ENCODE data around the gene SENP3.

SENP3 gene

GRCh38 chr17:7541074-7541621 lies 20.6 kb upstream of the SENP3 start:
- Histone ChIP-seq H3K36me3 (ENCODE audit: control insufficient read depth, insufficient read depth, low read length) (no peaks in the 10 kb centered on the region), H3K27me3 (replicated peaks; ENCODE audit: control insufficient read depth, insufficient read depth, low read length) (no peaks in the 10 kb centered on the region), H3K4me3 (replicated peaks; ENCODE audit: low read depth, low read length) (no peak overlapping the region)
- no peak for DNase-seq (ENCODE audit: extremely low read depth, insufficient read length)
- TF ChIP-seq CTCF (IDR thresholded peaks at IDR 0.05; ENCODE audit: insufficient read depth, low read length, poor library complexity, severe bottlenecking), result no peak

- Histone ChIP-seq H3K4me3 (replicated peaks; ENCODE audit: low read depth, low read length) (no peak overlapping the region), H3K36me3 (ENCODE audit: control insufficient read depth, insufficient read depth, low read length) (no peaks in the 10 kb centered on the region), H3K27me3 (replicated peaks; ENCODE audit: control insufficient read depth, insufficient read depth, low read length) (no peaks in the 10 kb centered on the region)
- TF ChIP-seq CTCF (IDR thresholded peaks at IDR 0.05; ENCODE audit: insufficient read depth, low read length, poor library complexity, severe bottlenecking), result no peak
- DNase-seq (ENCODE audit: extremely low read depth, insufficient read length), result no peak
These were observed 16.8 kb upstream of the SENP3 start for GRCh38 chr17:7544911-7545310.

GRCh38 chr17:7548585-7549400 lies 12.9 kb upstream of the SENP3 start, which contains the start of gene TNFSF12:
Gene TNFSF12 (plus strand): TSS chr17:7549058. CDS start chr17:7549154, 96 bp downstream.
- TF ChIP-seq CTCF (IDR thresholded peaks at IDR 0.05; ENCODE audit: insufficient read depth, low read length, poor library complexity, severe bottlenecking), result no peak
- Histone ChIP-seq H3K27me3 (replicated peaks; ENCODE audit: control insufficient read depth, insufficient read depth, low read length) (no peaks in the 10 kb centered on the region), H3K36me3 (ENCODE audit: control insufficient read depth, insufficient read depth, low read length) (no peaks in the 10 kb centered on the region), H3K4me3 (replicated peaks; ENCODE audit: low read depth, low read length) (peak within 1 kb of the TSS; percentile 61)
- DNase-seq (ENCODE audit: extremely low read depth, insufficient read length), result peak; percentile 64

GRCh38 chr17:7549401-7550055 lies 12.2 kb upstream of the SENP3 start:
- H3K27me3 ChIP-seq (replicated peaks; ENCODE audit: control insufficient read depth, insufficient read depth, low read length), result no peaks in the 10 kb centered on the region
- H3K36me3 ChIP-seq (ENCODE audit: control insufficient read depth, insufficient read depth, low read length), result no peaks in the 10 kb centered on the region
- TF ChIP-seq CTCF (IDR thresholded peaks at IDR 0.05; ENCODE audit: insufficient read depth, low read length, poor library complexity, severe bottlenecking), result no peak
- no peak for DNase-seq (ENCODE audit: extremely low read depth, insufficient read length)
- H3K4me3 ChIP-seq (replicated peaks; ENCODE audit: low read depth, low read length), result peak overlapping the region; percentile 61

- TF ChIP-seq CTCF (IDR thresholded peaks at IDR 0.05; ENCODE audit: insufficient read depth, low read length, poor library complexity, severe bottlenecking), result no peak
These were observed 11.4 kb upstream of the SENP3 start for GRCh38 chr17:7550344-7550743.

More at GRCh38 chr17:7550344-7550743, 11.4 kb upstream of the SENP3 start:
- DNase-seq (ENCODE audit: extremely low read depth, insufficient read length), result no peak
- Histone ChIP-seq H3K36me3 (ENCODE audit: control insufficient read depth, insufficient read depth, low read length) (no peaks in the 10 kb centered on the region), H3K27me3 (replicated peaks; ENCODE audit: control insufficient read depth, insufficient read depth, low read length) (no peaks in the 10 kb centered on the region), H3K4me3 (replicated peaks; ENCODE audit: low read depth, low read length) (no peak overlapping the region)
